HCT116 (cell line): ENCODE measurements around the gene NSUN7. TPM values are rescaled to one million over a fixed set of nuclear protein-coding genes. Genes with fewer than 3 reads are reported as not detected.

Source experiments
- ATAC-seq: fragments of 200-7000 bp; cut with Tn5 transposase; 2 replicates; pipeline ENCODE4 v1.9.1; 2020; ENCODE audit warnings: mild to moderate bottlenecking, moderate library complexity
- BruUV-seq: library from RNA; stranded (reverse); fragments of 400-500 nt; replicated peaks from 2 replicates; lab custom pipeline; 2021; lab: Mats Ljungman, UMichigan
- CTCF ChIA-PET: fragments of 300-600 bp; sonication (Branson Sonifier 250); formaldehyde crosslinking; loops from one replicate; lab custom pipeline; 2021; ENCODE audit warnings: antibody characterized with exemption; lab: Charles Lee
- POLR2A ChIA-PET: fragments of 300-600, 350-600 bp; sonication (Branson Sonifier 250); formaldehyde crosslinking; loops from one replicate; lab custom pipeline; 2021; ENCODE audit warnings: antibody characterized with exemption; lab: Charles Lee
- RAD21 ChIA-PET, 2 experiments: fragments of 300-600 bp; sonication (Branson Sonifier 250); formaldehyde crosslinking; loops; one replicate each; lab custom pipeline; 2023; ENCODE audit warnings: low total read pairs in 2 of 2; ENCODE audit not compliant: uncharacterized antibody in 2 of 2, unreplicated experiment in 2 of 2, low non-redundant PET in 1 of 2; lab: Charles Lee
- DNase-seq: peaks from one replicate; pipeline ENCODE4 v3.0.0-alpha.2; 2010; ENCODE audit warnings: low read depth, low spot score
- H2AFZ ChIP-seq: fragments of 200-600 bp; shearing (Covaris generic), sonication (generic); 2 replicates; pipeline ENCODE4 v1.6.1; 2017; ENCODE audit warnings: low read depth, mixed run types, mixed read lengths, antibody characterized with exemption, low read length; ENCODE audit not compliant: poor library complexity, severe bottlenecking
- H3K27ac ChIP-seq: 2 replicates; pipeline ENCODE4 v1.5.1; 2012; ENCODE audit warnings: low read depth, low read length
- H3K27me3 ChIP-seq: fragments of 200-600 bp; sonication (generic); 2 replicates; pipeline ENCODE4 v1.6.1; 2016; ENCODE audit warnings: mixed run types, low read length, mixed read lengths; ENCODE audit not compliant: insufficient read depth
- H3K36me3 ChIP-seq, 2 experiments: fragments of 200-500 bp in 1 of 2; fragments of 200-600 bp in 1 of 2; sonication (Bioruptor generic) in 1 of 2; sonication (generic) in 1 of 2; 2 replicates each; pipeline versions ENCODE4 v1.5.1 to v1.6.1; 2014 to 2016; ENCODE audit warnings: low read length in 2 of 2, inconsistent platforms in 1 of 2, mixed read lengths in 1 of 2, mixed run types in 1 of 2; ENCODE audit not compliant: insufficient read depth in 2 of 2, control insufficient read depth in 1 of 2
- H3K4me1 ChIP-seq, 2 experiments: fragments of 200-600 bp in 1 of 2; sonication (generic) in 1 of 2; 2 replicates each; pipeline versions ENCODE4 v1.5.1 to v1.6.1; 2012 to 2017; ENCODE audit warnings: low read length in 2 of 2, inconsistent platforms in 1 of 2, mild to moderate bottlenecking in 1 of 2, mixed read lengths in 1 of 2, mixed run types in 1 of 2, moderate library complexity in 1 of 2; ENCODE audit not compliant: insufficient read depth in 2 of 2, control insufficient read depth in 1 of 2
- H3K4me2 ChIP-seq: fragments of 200-600 bp; sonication (generic); 2 replicates; pipeline ENCODE4 v1.6.1; 2017; ENCODE audit warnings: mixed run types, low read length, mixed read lengths
- H3K4me3 ChIP-seq, 2 experiments: fragments of 200-600 bp in 1 of 2; sonication (generic) in 1 of 2; replicated peaks in 1 of 2; 2 replicates each; pipeline ENCODE4 v1.5.1; 2011 to 2016; ENCODE audit warnings: low read length in 2 of 2, control low read depth in 1 of 2, low read depth in 1 of 2, mild to moderate bottlenecking in 1 of 2, mixed read lengths in 1 of 2, mixed run types in 1 of 2
- H3K79me2 ChIP-seq: fragments of 200-600 bp; sonication (generic); 2 replicates; pipeline ENCODE4 v1.6.1; 2017; ENCODE audit warnings: mild to moderate bottlenecking, mixed run types, low read length, moderate library complexity, mixed read lengths; ENCODE audit not compliant: insufficient read depth
- H3K9ac ChIP-seq: fragments of 200-600 bp; sonication (generic); 2 replicates; pipeline ENCODE4 v1.6.1; 2016; ENCODE audit warnings: low read length, mixed read lengths
- H3K9me2 ChIP-seq: fragments of 200-600 bp; sonication (generic), shearing (Covaris generic); 2 replicates; pipeline ENCODE4 v1.6.1; 2017; ENCODE audit warnings: mixed run types, mild to moderate bottlenecking, moderate library complexity; ENCODE audit not compliant: insufficient read depth
- H3K9me3 ChIP-seq, 2 experiments: fragments of 200-500 bp in 1 of 2; fragments of 200-600 bp in 1 of 2; sonication (Bioruptor generic) in 1 of 2; sonication (generic) in 1 of 2; 2 replicates each; pipeline ENCODE4 v1.6.1; 2014 to 2017; ENCODE audit warnings: low read length in 2 of 2, mixed read lengths in 2 of 2, inconsistent platforms in 1 of 2, low read depth in 1 of 2, mild to moderate bottlenecking in 1 of 2, mixed run types in 1 of 2, moderate library complexity in 1 of 2; ENCODE audit not compliant: control insufficient read depth in 1 of 2, insufficient read depth in 1 of 2
- H4K20me1 ChIP-seq: fragments of 200-600 bp; sonication (generic), shearing (Covaris generic); 2 replicates; pipeline ENCODE4 v1.6.1; 2017; ENCODE audit warnings: mixed run types, mild to moderate bottlenecking, moderate library complexity; ENCODE audit not compliant: insufficient read depth
- CEBPB ChIP-seq: IDR thresholded peaks from 2 replicates; pipeline ENCODE4 v1.6.1; 2012; ENCODE audit warnings: low read depth
- CTCF ChIP-seq, 3 experiments: fragments of 200-600 bp in 1 of 3; sonication (generic) in 1 of 3; IDR thresholded peaks in 2 of 3; conservative IDR thresholded peaks in 1 of 3; 2 replicates each; pipeline ENCODE4 v1.5.1; 2012 to 2017; ENCODE audit warnings: low read depth in 2 of 3, low read length in 2 of 3, antibody characterized with exemption in 1 of 3, borderline replicate concordance in 1 of 3, control low read depth in 1 of 3, mild to moderate bottlenecking in 1 of 3, mixed read lengths in 1 of 3, mixed run types in 1 of 3, moderate library complexity in 1 of 3; ENCODE audit not compliant: insufficient read depth in 1 of 3
- EZH2 ChIP-seq: fragments of 200-600 bp; sonication (generic); IDR thresholded peaks from 2 replicates; pipeline ENCODE4 v1.6.1; 2017; ENCODE audit warnings: antibody characterized with exemption, mixed run types
- JUND ChIP-seq: IDR thresholded peaks from 2 replicates; pipeline ENCODE4 v1.6.1; 2012
- POLR2A ChIP-seq: IDR thresholded peaks from 2 replicates; pipeline ENCODE4 v1.7.0; 2011; ENCODE audit warnings: borderline replicate concordance; ENCODE audit not compliant: insufficient read depth, insufficient read length; ENCODE audit errors: extremely low read depth
- RAD21 ChIP-seq: IDR thresholded peaks from 2 replicates; pipeline ENCODE4 v1.6.1; 2012; ENCODE audit warnings: low read depth, mild to moderate bottlenecking
- REST ChIP-seq: IDR thresholded peaks from 2 replicates; pipeline ENCODE4 v1.6.1; 2012; ENCODE audit warnings: low read depth
- SP1 ChIP-seq: IDR thresholded peaks from 2 replicates; pipeline ENCODE4 v1.6.1; 2012; ENCODE audit warnings: low read depth
- SRF ChIP-seq: IDR thresholded peaks from 2 replicates; pipeline ENCODE4 v1.6.1; 2012; ENCODE audit warnings: low read depth
- TCF7L2 ChIP-seq: IDR thresholded peaks from 2 replicates; pipeline ENCODE4 v1.7.0; 2011; ENCODE audit warnings: borderline replicate concordance, inconsistent platforms; ENCODE audit not compliant: insufficient read depth, insufficient read length; ENCODE audit errors: extremely low read depth
- YY1 ChIP-seq: IDR thresholded peaks from 2 replicates; pipeline ENCODE4 v1.6.1; 2011; ENCODE audit warnings: low read length, low read depth, moderate library complexity, mild to moderate bottlenecking; ENCODE audit not compliant: insufficient replicate concordance; ENCODE audit errors: extremely low read depth
- ZFX ChIP-seq: fragments of 450-650 bp; IDR thresholded peaks from 2 replicates; pipeline ENCODE4 v1.6.1; 2017
- intact Hi-C: fragments of 100-400 bp; cut with micrococcal nuclease; formaldehyde crosslinking; loops from 2 replicates; pipeline ENCODE4 v1.10.0; 2022
- total RNA-seq: library from RNA; stranded (reverse); gene quantifications from one replicate; pipeline ENCODE4 v1.2.1, GENCODE V29; 2021; ENCODE audit not compliant: unreplicated experiment
- TF ChIP-seq, protein P1 (sequence below): IDR thresholded peaks from 2 replicates; pipeline ENCODE4 v1.6.1; 2012
- TF ChIP-seq, protein P2 (sequence below): IDR thresholded peaks from 2 replicates; pipeline ENCODE4 v1.6.1; 2012
- TF ChIP-seq, protein P3 (sequence below): IDR thresholded peaks from 2 replicates; pipeline ENCODE4 v1.6.1; 2011; ENCODE audit warnings: mild to moderate bottlenecking, low read length, moderate library complexity; ENCODE audit not compliant: insufficient replicate concordance; ENCODE audit errors: extremely low read depth

NSUN7 gene
- total RNA-seq, 1 experiment from 2014 or later, result 0.07 TPM

DNA sequence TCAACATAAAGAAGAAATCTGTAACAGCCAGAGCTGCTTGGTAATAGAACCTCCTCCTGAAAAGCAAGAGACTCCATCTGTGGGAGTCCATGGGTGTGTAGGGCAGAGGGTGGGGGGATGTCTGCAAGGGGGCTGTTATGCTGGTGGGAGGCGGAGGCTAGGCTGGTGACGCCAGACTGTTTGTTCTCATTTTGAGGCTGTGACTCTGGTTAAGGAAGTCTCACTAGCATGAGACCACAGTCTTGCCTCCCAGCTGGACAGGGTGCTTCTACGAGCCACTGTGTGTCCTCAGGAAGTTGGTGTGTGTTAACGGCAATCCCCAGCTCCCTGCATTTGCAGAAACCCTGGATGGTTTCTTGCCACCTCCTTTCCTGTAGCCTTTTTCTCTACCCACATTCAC, 79.8 kb downstream of the NSUN7 start:
- CTCF ChIA-PET, result interaction anchor here (1.1 kb wide), 1 partner anchor 12 kb away, joined by 3 read pairs; no protein-coding TSS in a partner anchor
- H3K27ac ChIP-seq, result no peak overlapping the region
- no peak overlapping the region for H2AFZ ChIP-seq
- ATAC-seq (no peak), DNase-seq (no peak)
- intact Hi-C loops, result no loop called here
- no peak overlapping the region for H3K4me2 ChIP-seq
- no peak overlapping the region for H3K4me3 ChIP-seq
- RAD21 ChIA-PET, result no interaction called here
- TF ChIP-seq POLR2A (no peak), TCF7L2 (no peak), REST (no peak), JUND (no peak), EZH2 (no peak), RAD21 (no peak), YY1 (no peak), ZFX (no peak), SP1 (no peak), CTCF (IDR thresholded peaks at IDR 0.05 in 2 of 3, conservative IDR thresholded peaks at IDR 0.05 in 1 of 3; ENCODE audit: borderline replicate concordance in 1 of 3, insufficient read depth in 1 of 3, low read depth in 2 of 3, low read length in 2 of 3) (no peak), CEBPB (no peak), SRF (no peak)
- TF ChIP-seq, protein P1, sequence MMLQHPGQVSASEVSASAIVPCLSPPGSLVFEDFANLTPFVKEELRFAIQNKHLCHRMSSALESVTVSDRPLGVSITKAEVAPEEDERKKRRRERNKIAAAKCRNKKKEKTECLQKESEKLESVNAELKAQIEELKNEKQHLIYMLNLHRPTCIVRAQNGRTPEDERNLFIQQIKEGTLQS, result no peak
- TF ChIP-seq, protein P2, sequence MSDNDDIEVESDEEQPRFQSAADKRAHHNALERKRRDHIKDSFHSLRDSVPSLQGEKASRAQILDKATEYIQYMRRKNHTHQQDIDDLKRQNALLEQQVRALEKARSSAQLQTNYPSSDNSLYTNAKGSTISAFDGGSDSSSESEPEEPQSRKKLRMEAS, result no peak
- TF ChIP-seq, protein P3, sequence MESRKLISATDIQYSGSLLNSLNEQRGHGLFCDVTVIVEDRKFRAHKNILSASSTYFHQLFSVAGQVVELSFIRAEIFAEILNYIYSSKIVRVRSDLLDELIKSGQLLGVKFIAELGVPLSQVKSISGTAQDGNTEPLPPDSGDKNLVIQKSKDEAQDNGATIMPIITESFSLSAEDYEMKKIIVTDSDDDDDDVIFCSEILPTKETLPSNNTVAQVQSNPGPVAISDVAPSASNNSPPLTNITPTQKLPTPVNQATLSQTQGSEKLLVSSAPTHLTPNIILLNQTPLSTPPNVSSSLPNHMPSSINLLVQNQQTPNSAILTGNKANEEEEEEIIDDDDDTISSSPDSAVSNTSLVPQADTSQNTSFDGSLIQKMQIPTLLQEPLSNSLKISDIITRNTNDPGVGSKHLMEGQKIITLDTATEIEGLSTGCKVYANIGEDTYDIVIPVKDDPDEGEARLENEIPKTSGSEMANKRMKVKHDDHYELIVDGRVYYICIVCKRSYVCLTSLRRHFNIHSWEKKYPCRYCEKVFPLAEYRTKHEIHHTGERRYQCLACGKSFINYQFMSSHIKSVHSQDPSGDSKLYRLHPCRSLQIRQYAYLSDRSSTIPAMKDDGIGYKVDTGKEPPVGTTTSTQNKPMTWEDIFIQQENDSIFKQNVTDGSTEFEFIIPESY, result no peak
- H4K20me1 ChIP-seq, result no peaks in the 10 kb centered on the region
- H3K79me2 ChIP-seq, result no peaks in the 10 kb centered on the region
- 0 out of 4 replicates have a peak, but pooled peaks cover 0 to 5% of the 10 kb centered on the region in 2 experiments for H3K4me1 ChIP-seq
- H3K27me3 ChIP-seq, result no peaks in the 10 kb centered on the region
- peaks cover 0 to 4% of the 10 kb centered on the region in 2 experiments; a peak in 1 of 4 replicates for H3K36me3 ChIP-seq
- H3K9ac ChIP-seq, result no peak overlapping the region
- no peaks in the 10 kb centered on the region for H3K9me2 ChIP-seq
- H3K9me3 ChIP-seq, result no peaks in the 10 kb centered on the region
- POLR2A ChIA-PET, result no interaction called here
- BruUV-seq, result no TSS peak
